ENCODE measurements around the gene ACTR3. TPM values are rescaled to one million over a fixed set of nuclear protein-coding genes. Genes with fewer than 3 reads are reported as not detected.

Gene ACTR3
- total and polyA plus RNA-seq, 2 of the 8 experiments (the other 6 are each of a cell fraction or from before 2014, with no cell fraction given), result 51.7 to 184 TPM

DNA sequence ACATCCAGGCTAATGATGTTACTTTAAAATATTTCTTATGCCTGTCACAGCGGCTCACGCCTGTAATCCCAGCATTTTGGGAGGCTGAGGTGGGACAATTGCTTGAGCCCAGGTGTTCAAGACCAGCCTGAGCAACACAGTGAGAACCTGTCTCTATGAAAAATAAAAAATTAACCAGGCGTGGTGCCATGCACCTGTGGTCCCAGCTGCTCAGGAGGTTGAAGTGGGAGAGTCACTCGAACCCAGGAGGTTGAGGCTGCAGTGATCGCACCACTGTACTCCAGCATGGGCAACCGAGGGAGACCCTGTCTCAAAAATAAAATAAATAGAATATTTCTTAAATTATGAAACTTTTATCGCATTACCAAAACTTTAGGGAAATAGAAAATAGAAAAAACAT, 28.1 kb upstream of the ACTR3 start (continued):
- TF ChIP-seq TAF7 (optimal IDR thresholded peaks at IDR 0.05; ENCODE audit: borderline replicate concordance, low read depth, low read length) (no peak), JUN (IDR thresholded peaks at IDR 0.05; ENCODE audit: low read depth, low read length) (no peak), SP2 (IDR thresholded peaks at IDR 0.05; ENCODE audit: low read length) (no peak), CEBPB (IDR thresholded peaks at IDR 0.05; ENCODE audit: low read depth, low read length) (no peak), GTF2F1 (IDR thresholded peaks at IDR 0.05; ENCODE audit: borderline replicate concordance, low read depth, low read length) (no peak), HDAC2 (IDR thresholded peaks at IDR 0.05; ENCODE audit: borderline replicate concordance in 1 of 2, low read depth in 2 of 2, low read length in 2 of 2) (no peak), EP300 (IDR thresholded peaks at IDR 0.05; ENCODE audit: borderline replicate concordance in 1 of 2, low read depth in 2 of 2, low read length in 2 of 2) (no peak), POU5F1 (IDR thresholded peaks at IDR 0.05; ENCODE audit: low read depth, low read length) (no peak), TCF12 (IDR thresholded peaks at IDR 0.05; ENCODE audit: low read depth, low read length) (no peak), RFX5 (IDR thresholded peaks at IDR 0.05; ENCODE audit: borderline replicate concordance, low read depth, low read length) (no peak), EZH2 (IDR thresholded peaks at IDR 0.05; ENCODE audit: low read depth, low read length, severe bottlenecking) (no peak), CREB1 (IDR thresholded peaks at IDR 0.05) (no peak)
- TF ChIP-seq, protein P1, sequence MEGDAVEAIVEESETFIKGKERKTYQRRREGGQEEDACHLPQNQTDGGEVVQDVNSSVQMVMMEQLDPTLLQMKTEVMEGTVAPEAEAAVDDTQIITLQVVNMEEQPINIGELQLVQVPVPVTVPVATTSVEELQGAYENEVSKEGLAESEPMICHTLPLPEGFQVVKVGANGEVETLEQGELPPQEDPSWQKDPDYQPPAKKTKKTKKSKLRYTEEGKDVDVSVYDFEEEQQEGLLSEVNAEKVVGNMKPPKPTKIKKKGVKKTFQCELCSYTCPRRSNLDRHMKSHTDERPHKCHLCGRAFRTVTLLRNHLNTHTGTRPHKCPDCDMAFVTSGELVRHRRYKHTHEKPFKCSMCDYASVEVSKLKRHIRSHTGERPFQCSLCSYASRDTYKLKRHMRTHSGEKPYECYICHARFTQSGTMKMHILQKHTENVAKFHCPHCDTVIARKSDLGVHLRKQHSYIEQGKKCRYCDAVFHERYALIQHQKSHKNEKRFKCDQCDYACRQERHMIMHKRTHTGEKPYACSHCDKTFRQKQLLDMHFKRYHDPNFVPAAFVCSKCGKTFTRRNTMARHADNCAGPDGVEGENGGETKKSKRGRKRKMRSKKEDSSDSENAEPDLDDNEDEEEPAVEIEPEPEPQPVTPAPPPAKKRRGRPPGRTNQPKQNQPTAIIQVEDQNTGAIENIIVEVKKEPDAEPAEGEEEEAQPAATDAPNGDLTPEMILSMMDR (IDR thresholded peaks at IDR 0.05; ENCODE audit: control extremely low read depth in 1 of 3, insufficient read depth in 1 of 3, low read depth in 1 of 3, low read length in 3 of 3), result no peak
